Activated CD4-positive, alpha-beta memory T cell treated with anti-CD3 and anti-CD28 coated beads, Interleukin-2, amount 10 ng/mL, durations not matched to agents 7 days and 5 days (primary cell): Measurements from ENCODE around the gene FUCA2. TPM values are rescaled to one million over a fixed set of nuclear protein-coding genes. Genes with fewer than 3 reads are reported as not detected.

Experiments used
- CTCF ChIA-PET: fragments of 350-600 bp; sonication (Branson Sonifier 250); formaldehyde crosslinking; loops from one replicate; lab custom pipeline; 2021; ENCODE audit warnings: antibody characterized with exemption, inconsistent platforms; lab: Charles Lee
- POLR2A ChIA-PET: fragments of 350-600 bp; sonication (Branson Sonifier 250); formaldehyde crosslinking; loops from one replicate; lab custom pipeline; 2021; ENCODE audit warnings: antibody characterized with exemption; lab: Charles Lee
- DNase-seq: peaks from one replicate; pipeline ENCODE4 v3.0.0-alpha.2; 2020
- H3K27ac Mint-ChIP-seq: one replicate; pipeline ENCODE4 v1.8.0; 2021; ENCODE audit warnings: mild to moderate bottlenecking, mixed read lengths
- H3K27me3 Mint-ChIP-seq: one replicate; pipeline ENCODE4 v1.8.0; 2021; ENCODE audit warnings: mixed read lengths
- H3K36me3 Mint-ChIP-seq: one replicate; pipeline ENCODE4 v1.8.0; 2021; ENCODE audit warnings: low read depth, mixed read lengths
- H3K4me1 Mint-ChIP-seq: one replicate; pipeline ENCODE4 v1.8.0; 2021; ENCODE audit warnings: mixed read lengths
- H3K4me3 Mint-ChIP-seq: one replicate; pipeline ENCODE4 v1.8.0; 2021; ENCODE audit warnings: mild to moderate bottlenecking, mixed read lengths
- H3K9me3 Mint-ChIP-seq: one replicate; pipeline ENCODE4 v1.8.0; 2021; ENCODE audit warnings: mixed read lengths
- total RNA-seq, 2 experiments: library from RNA; stranded (reverse); gene quantifications; one replicate each; pipeline ENCODE4 v1.2.3, GENCODE V29; 2021

Gene FUCA2
- total RNA-seq, 2 experiments from 2014 or later: 22.1 to 23.1 TPM

DNA sequence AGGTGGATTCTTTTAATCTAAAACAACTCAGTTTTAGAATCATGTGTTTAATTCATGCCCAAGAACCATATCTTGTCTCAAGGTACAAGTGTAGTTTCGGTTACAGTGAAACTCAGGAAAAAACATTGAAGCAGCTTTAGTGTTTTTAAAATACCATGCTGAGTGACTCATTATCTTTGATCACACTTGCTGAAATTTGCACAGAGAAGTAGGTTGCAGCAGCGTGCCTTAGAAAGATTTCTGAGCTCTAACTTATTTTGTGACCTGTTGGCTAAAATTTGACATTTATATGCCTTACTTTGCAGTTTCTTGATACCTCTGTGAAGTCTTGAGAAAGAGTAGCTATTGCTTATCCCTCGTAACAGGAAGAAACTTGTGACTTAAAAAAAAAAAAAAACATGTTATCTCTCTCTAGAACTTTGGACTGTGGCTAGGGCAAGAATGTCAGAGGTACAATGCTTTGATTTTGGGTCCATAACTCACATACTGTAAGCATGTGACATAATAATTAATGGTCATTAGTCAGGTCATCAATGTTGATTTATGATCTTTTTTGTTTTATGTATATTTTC is 34.5 kb upstream of the FUCA2 start:
- no peaks in the 10 kb centered on the region for H3K27me3 Mint-ChIP-seq
- ChIA-PET POLR2A (interaction anchor here (0.7 to 6.6 kb wide), 5 partner anchors 9 to 297 kb away, joined by 3 to 56 read pairs (median 3); partner anchors contain the start of genes ADAT2, FUCA2, LTV1 and PEX3), CTCF (interaction anchor here (0.9 to 1.8 kb wide), 3 partner anchors 10 to 309 kb away, joined by 3 to 6 read pairs (median 6); no protein-coding TSS in a partner anchor)
- no peak for DNase-seq
- no peak overlapping the region for H3K4me3 Mint-ChIP-seq
- H3K36me3 Mint-ChIP-seq: peaks cover 19% of the 10 kb centered on the region
- H3K27ac Mint-ChIP-seq: peak overlapping the region; percentile 90
- no peaks in the 10 kb centered on the region for H3K9me3 Mint-ChIP-seq
- H3K4me1 Mint-ChIP-seq: peaks cover 88% of the 10 kb centered on the region

DNA sequence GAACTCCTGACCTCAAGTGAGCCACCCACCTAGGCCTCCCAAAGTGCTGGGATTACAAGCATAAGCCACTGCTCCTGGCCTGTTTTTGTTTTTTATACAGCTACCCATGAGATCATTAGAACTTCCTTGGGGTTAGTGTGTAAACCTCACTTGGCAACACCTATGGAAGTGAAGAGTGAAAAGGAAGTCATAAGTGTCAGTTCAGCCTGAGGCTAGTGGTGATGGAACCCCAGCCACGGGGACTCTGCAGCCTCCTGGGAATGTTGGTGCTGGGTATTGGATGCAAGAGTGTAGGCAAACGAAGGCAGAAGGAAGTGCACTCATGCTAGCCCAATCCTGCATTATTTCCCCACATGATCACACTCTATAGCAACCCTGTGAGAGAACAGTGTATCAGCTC is 33.6 kb upstream of the FUCA2 start:
- H3K27ac Mint-ChIP-seq: peak overlapping the region; percentile 90
- peaks cover 19% of the 10 kb centered on the region for H3K36me3 Mint-ChIP-seq
- no peaks in the 10 kb centered on the region for H3K9me3 Mint-ChIP-seq
- no peaks in the 10 kb centered on the region for H3K27me3 Mint-ChIP-seq
- DNase-seq: no peak
- POLR2A ChIA-PET: interaction anchor here (1.2 to 6.6 kb wide), 4 partner anchors 8 to 95 kb away, joined by 3 to 56 read pairs (median 8); partner anchors contain the start of genes ADAT2, FUCA2 and PEX3
- CTCF ChIA-PET: no interaction called here
- peaks cover 90% of the 10 kb centered on the region for H3K4me1 Mint-ChIP-seq
- peak overlapping the region; percentile 25 for H3K4me3 Mint-ChIP-seq

DNA sequence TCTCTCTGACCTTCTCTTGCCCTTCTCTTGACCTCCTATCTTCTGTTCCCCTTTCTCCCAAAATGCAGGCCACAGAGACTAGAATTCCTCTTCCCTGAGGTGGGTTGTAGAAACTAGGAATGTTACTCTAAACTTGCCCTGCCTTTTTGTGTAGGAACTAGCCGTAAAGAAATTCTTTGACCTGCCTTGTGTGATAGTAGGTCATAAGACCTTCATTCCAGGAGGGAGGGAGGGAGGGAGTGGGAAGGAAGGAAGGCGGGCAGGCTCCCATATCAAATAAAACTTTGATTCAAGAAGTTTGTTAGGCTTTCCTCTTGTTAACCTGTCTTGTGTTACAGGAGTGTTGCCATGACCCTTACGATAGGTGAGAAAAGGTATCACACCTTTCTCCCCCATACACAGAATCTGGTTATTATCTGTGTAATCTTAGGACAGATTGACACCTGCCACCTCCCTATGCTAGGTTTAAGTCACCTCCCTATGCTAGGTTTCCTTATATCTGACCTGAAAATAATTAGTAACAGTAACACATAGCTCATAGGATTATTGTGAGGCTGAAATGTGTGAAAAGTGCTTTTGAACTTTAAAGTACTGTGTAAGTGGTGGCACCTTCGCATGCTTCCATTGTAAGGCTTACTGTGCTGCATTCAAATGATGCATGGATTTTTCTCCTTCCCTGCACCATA is 32.6 kb upstream of the FUCA2 start:
- Mint-ChIP-seq H3K4me1 (peaks cover 90% of the 10 kb centered on the region), H3K27me3 (no peaks in the 10 kb centered on the region)
- POLR2A ChIA-PET: interaction anchor here (1.0 to 6.6 kb wide), 3 partner anchors 7 to 12 kb away, joined by 3 to 56 read pairs (median 6); no protein-coding TSS in a partner anchor

DNA sequence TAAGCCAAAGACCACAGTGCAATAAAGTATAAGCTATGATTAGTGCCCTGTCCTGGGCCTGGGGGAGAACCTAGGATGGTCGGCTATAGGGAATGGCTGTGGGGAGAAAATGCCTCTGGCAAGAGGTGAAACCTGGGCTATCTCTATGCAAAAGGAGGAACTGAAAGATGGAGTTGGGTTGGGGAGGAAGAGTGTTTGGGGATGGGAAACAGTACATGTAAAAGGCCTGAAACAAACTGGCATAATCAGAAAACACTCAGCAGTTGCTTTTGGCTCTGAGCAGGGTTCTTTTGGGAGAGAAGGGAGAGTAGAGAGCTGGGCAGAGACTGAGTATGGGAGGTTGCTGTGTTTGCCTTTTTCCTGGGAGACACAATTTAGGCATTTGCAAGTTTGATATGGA is 31.9 kb upstream of the FUCA2 start:
- no peaks in the 10 kb centered on the region for H3K27me3 Mint-ChIP-seq
- H3K36me3 Mint-ChIP-seq: peaks cover 10% of the 10 kb centered on the region
- ChIA-PET CTCF (interaction anchor here (1.1 to 1.2 kb wide), 2 partner anchors 30 to 32 kb away, joined by 6 read pairs; no protein-coding TSS in a partner anchor), POLR2A (interaction anchor here (0.9 to 1.6 kb wide), 6 partner anchors 10 to 522 kb away, joined by 3 to 5 read pairs (median 4); partner anchors contain the start of genes ADAT2, FUCA2 and PEX3)
- peaks cover 90% of the 10 kb centered on the region for H3K4me1 Mint-ChIP-seq
- no peak for DNase-seq
- H3K4me3 Mint-ChIP-seq: no peak overlapping the region
- H3K27ac Mint-ChIP-seq: peak overlapping the region; percentile 78
- no peaks in the 10 kb centered on the region for H3K9me3 Mint-ChIP-seq

More for the DNA sequence above, 32.6 kb upstream of the FUCA2 start:
- Mint-ChIP-seq H3K36me3 (peaks cover 12% of the 10 kb centered on the region), H3K9me3 (no peaks in the 10 kb centered on the region), H3K4me3 (no peak overlapping the region), H3K27ac (peak overlapping the region; percentile 78)
- CTCF ChIA-PET: no interaction called here
- no peak for DNase-seq

DNA sequence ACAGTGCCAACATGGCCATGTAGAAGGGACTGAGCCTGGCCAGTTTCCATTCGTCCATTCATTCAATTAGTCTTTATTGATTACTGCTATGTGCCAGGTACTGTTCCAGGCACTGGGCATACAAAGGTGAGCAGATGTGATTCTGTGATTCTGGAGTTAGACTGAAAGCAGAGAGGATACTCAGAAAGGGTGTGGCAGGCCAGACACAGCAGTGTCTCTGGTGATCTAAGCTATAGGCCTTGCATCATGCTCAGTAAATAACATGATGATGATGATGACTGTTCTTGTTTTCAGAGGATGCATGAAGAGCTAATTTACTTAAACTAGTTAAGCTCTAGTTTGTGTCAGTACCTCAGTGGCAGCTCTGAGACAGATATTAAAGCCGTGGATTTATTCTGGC is 31.4 kb upstream of the FUCA2 start:
- CTCF ChIA-PET: interaction anchor here (1.1 to 1.2 kb wide), 2 partner anchors 30 to 33 kb away, joined by 6 read pairs; no protein-coding TSS in a partner anchor
- H3K27me3 Mint-ChIP-seq: no peaks in the 10 kb centered on the region
- peak; percentile 31 for DNase-seq
- POLR2A ChIA-PET: interaction anchor here (0.9 to 1.6 kb wide), 7 partner anchors 10 to 522 kb away, joined by 3 to 5 read pairs (median 3); partner anchors contain the start of genes ADAT2, FUCA2, LTV1 and PEX3
- H3K9me3 Mint-ChIP-seq: no peaks in the 10 kb centered on the region
- peaks cover 87% of the 10 kb centered on the region for H3K4me1 Mint-ChIP-seq
- H3K4me3 Mint-ChIP-seq: no peak overlapping the region
- H3K36me3 Mint-ChIP-seq: peaks cover 5% of the 10 kb centered on the region
- H3K27ac Mint-ChIP-seq: peak overlapping the region; percentile 78

DNA sequence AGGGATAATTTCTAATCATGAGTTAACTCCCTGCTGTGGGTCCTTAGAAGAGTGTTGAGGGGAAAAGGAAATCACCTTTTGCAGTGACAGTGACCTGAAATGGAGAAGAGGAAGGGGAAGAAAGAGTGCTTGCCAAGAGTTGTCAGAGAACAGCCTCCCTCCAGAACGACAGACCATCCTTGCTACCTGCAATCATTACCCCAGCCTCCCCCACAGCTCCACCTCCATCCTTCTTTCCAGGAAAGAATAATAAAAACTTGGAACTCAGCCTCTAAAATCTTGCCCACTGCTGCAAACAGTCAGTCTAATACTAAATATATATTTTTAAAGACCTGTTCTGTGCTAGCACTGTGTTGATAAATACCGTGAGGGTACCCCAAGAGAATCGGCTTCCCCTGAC is 28.7 kb upstream of the FUCA2 start:
- Mint-ChIP-seq H3K4me1 (peaks cover 78% of the 10 kb centered on the region), H3K27ac (peak overlapping the region; percentile 89), H3K27me3 (no peaks in the 10 kb centered on the region), H3K4me3 (peak overlapping the region; percentile 77), H3K9me3 (no peaks in the 10 kb centered on the region), H3K36me3 (no peaks in the 10 kb centered on the region)
- ChIA-PET POLR2A (interaction anchor here (0.9 to 5.4 kb wide), 6 partner anchors 7 to 524 kb away, joined by 3 to 68 read pairs (median 5); partner anchors contain the start of genes ADAT2, FUCA2 and PEX3), CTCF (interaction anchor here (3.3 kb wide), 1 partner anchor 10 kb away, joined by 13 read pairs; no protein-coding TSS in a partner anchor)
- DNase-seq: no peak

DNA sequence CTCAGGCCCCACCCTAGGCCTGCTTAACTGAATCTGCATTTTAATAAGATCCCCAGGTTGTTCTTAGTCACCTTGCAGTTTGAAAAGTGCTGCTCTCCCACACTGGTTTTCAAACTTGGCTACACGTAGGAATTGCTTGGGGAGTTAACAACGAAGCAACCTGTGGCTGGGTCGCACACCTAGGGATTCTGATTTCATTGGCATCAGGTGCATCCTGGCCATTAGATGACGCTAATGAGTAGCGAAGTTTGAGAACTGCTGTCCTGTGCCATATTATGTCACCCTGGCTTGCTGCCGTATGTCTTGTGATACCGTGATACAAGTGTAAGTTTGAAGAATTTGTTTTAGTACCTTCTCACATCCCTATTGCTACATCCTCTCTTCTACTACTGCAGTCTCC is 28.2 kb upstream of the FUCA2 start:
- POLR2A ChIA-PET: interaction anchor here (0.9 to 5.4 kb wide), 12 partner anchors 8 to 611 kb away, joined by 3 to 68 read pairs (median 6); partner anchors contain the start of genes ADAT2, FUCA2, LTV1 and PEX3
- Mint-ChIP-seq H3K4me3 (peak overlapping the region; percentile 77), H3K36me3 (no peaks in the 10 kb centered on the region), H3K9me3 (no peaks in the 10 kb centered on the region), H3K4me1 (peaks cover 73% of the 10 kb centered on the region), H3K27me3 (no peaks in the 10 kb centered on the region), H3K27ac (peak overlapping the region; percentile 89)
- DNase-seq: peak; percentile 38
- CTCF ChIA-PET: interaction anchor here (0.5 to 4.9 kb wide), 4 partner anchors 10 to 974 kb away, joined by 3 to 49 read pairs (median 8); partner anchors contain the start of gene FUCA2

DNA sequence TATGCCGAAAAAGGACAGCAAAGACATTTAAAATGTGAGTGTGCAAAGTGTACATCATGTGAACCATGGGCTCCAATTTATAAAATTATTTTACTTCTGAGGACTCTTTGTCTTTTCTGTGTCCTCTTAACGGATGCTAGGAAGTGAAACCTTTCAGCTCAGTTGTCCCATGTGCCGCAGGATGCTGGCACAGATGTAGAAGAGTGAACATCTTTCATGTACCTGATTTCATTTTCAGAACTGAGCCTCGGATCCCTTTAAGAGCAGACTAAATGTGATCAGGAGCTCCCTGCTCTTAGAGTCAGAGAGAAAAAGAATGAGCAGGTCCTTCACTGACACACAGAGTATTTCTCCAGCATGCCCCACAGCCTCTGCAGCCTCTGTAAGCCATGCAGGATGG is 27.6 kb upstream of the FUCA2 start:
- H3K36me3 Mint-ChIP-seq: no peaks in the 10 kb centered on the region
- peak; percentile 29 for DNase-seq
- H3K4me3 Mint-ChIP-seq: peak overlapping the region; percentile 77
- H3K27me3 Mint-ChIP-seq: no peaks in the 10 kb centered on the region
- CTCF ChIA-PET: interaction anchor here (1.0 to 4.9 kb wide), 7 partner anchors 11 to 304 kb away, joined by 3 to 49 read pairs (median 6); partner anchors contain the start of genes ADAT2, FUCA2, LTV1 and PEX3
- no peaks in the 10 kb centered on the region for H3K9me3 Mint-ChIP-seq
- H3K27ac Mint-ChIP-seq: peak overlapping the region; percentile 89
- peaks cover 67% of the 10 kb centered on the region for H3K4me1 Mint-ChIP-seq
- POLR2A ChIA-PET: interaction anchor here (0.8 to 5.4 kb wide), 14 partner anchors 9 to 611 kb away, joined by 3 to 68 read pairs (median 6); partner anchors contain the start of genes ADAT2, FUCA2, HIVEP2 and LTV1

DNA sequence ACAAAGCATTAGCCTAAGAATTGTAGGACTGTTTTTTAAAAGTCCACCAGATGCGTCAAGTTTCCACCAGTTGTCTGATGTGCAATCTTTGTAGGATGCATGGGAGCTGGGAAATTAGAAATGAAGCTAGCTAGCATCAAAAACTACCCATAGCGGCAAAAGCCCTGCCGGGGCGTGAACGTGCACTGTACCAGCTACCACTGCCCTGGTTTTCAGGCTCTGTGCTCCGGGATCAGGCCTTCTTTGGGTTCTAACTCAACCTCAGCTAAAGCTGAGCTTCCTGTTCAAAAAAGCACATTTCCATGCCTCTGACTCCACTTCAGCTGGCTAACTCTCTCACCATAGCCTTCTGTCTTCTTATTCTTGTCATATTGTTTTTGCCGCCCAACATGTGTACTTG is 26.9 kb upstream of the FUCA2 start:
- H3K4me3 Mint-ChIP-seq: peak overlapping the region; percentile 77
- H3K9me3 Mint-ChIP-seq: no peaks in the 10 kb centered on the region
- POLR2A ChIA-PET: interaction anchor here (0.6 to 5.4 kb wide), 22 partner anchors 9 to 681 kb away, joined by 3 to 68 read pairs (median 4); partner anchors contain the start of genes ADAT2, FUCA2, HIVEP2 and LTV1
- peak; percentile 34 for DNase-seq
- peaks cover 59% of the 10 kb centered on the region for H3K4me1 Mint-ChIP-seq
- no peaks in the 10 kb centered on the region for H3K27me3 Mint-ChIP-seq
- H3K36me3 Mint-ChIP-seq: no peaks in the 10 kb centered on the region
- CTCF ChIA-PET: interaction anchor here (0.8 to 4.9 kb wide), 11 partner anchors 9 to 402 kb away, joined by 3 to 49 read pairs (median 5); partner anchors contain the start of genes ADAT2, FUCA2, LTV1 and PEX3
- H3K27ac Mint-ChIP-seq: peak overlapping the region; percentile 89

DNA sequence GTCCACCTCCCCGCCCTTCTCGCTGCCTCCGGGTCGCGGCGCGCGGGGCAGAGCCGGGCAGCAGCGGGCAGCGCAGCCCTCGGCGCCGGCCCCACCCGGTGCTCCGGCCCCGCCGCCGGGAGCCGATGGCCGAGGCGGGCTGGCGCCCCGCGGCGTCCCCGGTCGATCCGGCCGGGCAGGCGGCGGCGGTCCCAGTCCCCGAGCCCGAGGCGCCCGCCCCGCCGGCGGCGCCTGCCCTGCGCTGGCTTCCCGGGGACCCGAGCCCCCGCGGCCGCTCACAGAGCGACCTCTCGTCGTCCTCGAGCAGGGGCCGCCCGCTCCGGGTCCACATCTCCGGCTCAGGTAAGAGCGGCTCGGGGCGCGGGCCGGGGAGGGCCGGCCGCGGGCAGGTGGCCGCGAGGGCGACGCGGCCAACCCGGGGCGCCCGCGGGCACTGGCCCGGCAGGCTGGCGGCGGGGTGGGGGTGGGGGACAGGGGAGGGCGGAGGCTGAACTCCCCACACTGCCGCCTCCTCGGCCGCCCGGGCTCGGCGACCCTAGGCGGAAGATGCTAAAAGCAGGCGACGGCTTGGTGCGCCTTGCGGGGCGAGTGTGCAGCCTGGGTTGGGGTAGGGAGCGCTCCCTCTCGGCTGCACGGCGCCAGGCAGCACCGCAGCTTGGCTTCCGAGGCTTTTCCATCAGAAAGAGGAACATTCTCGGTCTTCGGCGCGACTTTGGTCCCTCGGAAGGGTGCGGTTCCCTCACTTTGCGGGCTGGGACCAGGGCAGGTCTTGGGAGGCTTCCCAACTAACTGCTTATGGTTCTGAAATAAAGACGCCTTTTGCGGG is 25.6 kb upstream of the FUCA2 start:
- H3K36me3 Mint-ChIP-seq: no peaks in the 10 kb centered on the region
- peak; percentile 71 for DNase-seq
- no peaks in the 10 kb centered on the region for H3K9me3 Mint-ChIP-seq
- ChIA-PET POLR2A (interaction anchor here (0.8 to 5.4 kb wide), 17 partner anchors 11 to 636 kb away, joined by 3 to 68 read pairs (median 4); partner anchors contain the start of genes ADAT2, FUCA2, LTV1 and PEX3), CTCF (interaction anchor here (0.7 to 4.9 kb wide), 10 partner anchors 10 to 87 kb away, joined by 3 to 49 read pairs (median 4); partner anchors contain the start of genes ADAT2, FUCA2 and PEX3)
- H3K4me3 Mint-ChIP-seq: peak overlapping the region; percentile 77
- no peaks in the 10 kb centered on the region for H3K27me3 Mint-ChIP-seq
- peak overlapping the region; percentile 89 for H3K27ac Mint-ChIP-seq
- peaks cover 46% of the 10 kb centered on the region for H3K4me1 Mint-ChIP-seq

DNA sequence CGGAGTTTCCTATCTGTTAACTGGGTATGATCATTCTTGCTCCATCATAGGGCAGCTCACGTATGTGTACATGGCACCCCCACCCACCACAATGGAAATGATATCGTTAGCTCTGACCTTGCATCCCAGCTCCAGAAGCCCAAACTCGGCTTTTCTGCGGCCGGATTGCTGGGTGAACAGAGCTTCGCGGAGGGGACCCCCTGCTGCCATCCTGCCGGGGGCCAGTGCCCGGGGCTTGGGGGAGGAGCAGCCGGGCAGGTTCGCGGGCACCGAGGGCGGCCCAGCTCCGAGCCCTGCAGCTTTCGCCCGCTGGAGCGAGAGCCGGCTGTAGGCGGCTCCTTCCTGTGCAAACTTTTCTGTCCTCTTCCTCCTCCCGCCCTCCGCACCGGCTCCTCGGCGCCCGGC is 24.9 kb upstream of the FUCA2 start:
- Mint-ChIP-seq H3K9me3 (no peaks in the 10 kb centered on the region), H3K27ac (peak overlapping the region; percentile 76), H3K4me3 (peak overlapping the region; percentile 73), H3K27me3 (no peaks in the 10 kb centered on the region), H3K36me3 (no peaks in the 10 kb centered on the region), H3K4me1 (peaks cover 40% of the 10 kb centered on the region)
- peak; percentile 62 for DNase-seq
- ChIA-PET POLR2A (interaction anchor here (0.8 to 5.4 kb wide), 12 partner anchors 11 to 608 kb away, joined by 3 to 68 read pairs (median 4); partner anchors contain the start of genes ADAT2, FUCA2, LTV1 and PEX3), CTCF (interaction anchor here (0.7 to 4.9 kb wide), 7 partner anchors 10 to 86 kb away, joined by 3 to 49 read pairs (median 4); partner anchors contain the start of genes ADAT2, FUCA2 and PEX3)
